HEK293T (cell line): ENCODE data around the gene FRMD4B.

ENCODE experiments used
- BHLHE40 ChIP-seq: fragments of 450-650 bp; IDR thresholded peaks from 2 replicates; pipeline ENCODE4 v1.6.1; 2016; ENCODE audit warnings: mild to moderate bottlenecking, moderate library complexity, borderline replicate concordance
- ELF4 ChIP-seq: fragments of 450-650 bp; IDR thresholded peaks from 2 replicates; pipeline ENCODE4 v1.6.1; 2017; ENCODE audit warnings: antibody characterized with exemption
- FOXA1 ChIP-seq: fragments of 450-650 bp; IDR thresholded peaks from 2 replicates; pipeline ENCODE4 v1.6.1; 2016; ENCODE audit warnings: mild to moderate bottlenecking
- FOXM1 ChIP-seq: fragments of 450-650 bp; IDR thresholded peaks from 2 replicates; pipeline ENCODE4 v1.6.1; 2017; ENCODE audit warnings: mild to moderate bottlenecking, borderline replicate concordance
- HDGF ChIP-seq: fragments of 450-650 bp; IDR thresholded peaks from 2 replicates; pipeline ENCODE4 v1.6.1; 2017; ENCODE audit warnings: antibody characterized with exemption, borderline replicate concordance
- L3MBTL2 ChIP-seq: fragments of 450-650 bp; conservative IDR thresholded peaks from 2 replicates; pipeline ENCODE4 v1.6.1; 2016; ENCODE audit warnings: mild to moderate bottlenecking
- NFRKB ChIP-seq: fragments of 450-650 bp; IDR thresholded peaks from 2 replicates; pipeline ENCODE4 v1.6.1; 2016; ENCODE audit warnings: mild to moderate bottlenecking, moderate library complexity
- SUZ12 ChIP-seq: fragments of 450-650 bp; IDR thresholded peaks from 2 replicates; pipeline ENCODE4 v1.6.1; 2016; ENCODE audit warnings: mild to moderate bottlenecking
- TARDBP ChIP-seq: fragments of 450-650 bp; IDR thresholded peaks from 2 replicates; pipeline ENCODE4 v1.6.1; 2016
- ZNF384 ChIP-seq: fragments of 450-650 bp; IDR thresholded peaks from 2 replicates; pipeline ENCODE4 v1.6.1; 2016

DNA sequence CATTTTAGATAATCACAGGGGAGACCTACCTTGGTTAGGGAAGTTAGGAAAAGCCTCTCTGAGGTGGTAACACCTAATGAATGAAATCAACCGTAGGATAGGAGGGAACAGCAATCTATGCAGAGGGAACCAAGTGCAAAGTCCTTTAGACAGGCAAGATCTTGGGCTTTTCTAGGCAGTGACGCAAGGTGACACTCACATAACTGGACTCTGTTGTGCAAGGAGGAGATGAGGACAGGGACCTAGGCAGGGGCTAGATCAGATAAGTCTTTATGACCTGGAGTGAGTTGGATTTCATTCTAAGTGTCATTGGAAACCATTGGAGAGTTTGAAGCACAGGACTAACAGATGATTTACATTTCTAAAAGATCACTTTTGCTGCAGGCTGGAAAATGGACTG, 258.9 kb downstream of the FRMD4B start:
- TF ChIP-seq TARDBP (no peak), ELF4 (no peak), FOXA1 (no peak), L3MBTL2 (no peak), ZNF384 (no peak), BHLHE40 (no peak), SUZ12 (no peak), NFRKB (no peak), HDGF (no peak), FOXM1 (no peak)
